Neural crest cell (in vitro differentiated cells): ENCODE results near the gene SND1. TPM values are rescaled to one million over a fixed set of nuclear protein-coding genes. Genes with fewer than 3 reads are reported as not detected.

Experiments
- DNase-seq: peaks from one replicate; pipeline ENCODE4 v3.0.0; 2021; ENCODE audit warnings: low read depth, mixed read lengths, low spot score
- H3K27ac Mint-ChIP-seq: one replicate; pipeline ENCODE4 v1.8.0; 2021; ENCODE audit warnings: mild to moderate bottlenecking, mixed read lengths; ENCODE audit not compliant: unreplicated experiment
- H3K27me3 Mint-ChIP-seq: 2 replicates; pipeline ENCODE4 v1.8.0; 2021; ENCODE audit warnings: low read depth, mild to moderate bottlenecking, mixed read lengths
- H3K36me3 Mint-ChIP-seq: 2 replicates; pipeline ENCODE4 v1.8.0; 2021; ENCODE audit warnings: low read depth, mild to moderate bottlenecking, mixed read lengths
- H3K4me1 Mint-ChIP-seq: 2 replicates; pipeline ENCODE4 v1.8.0; 2021; ENCODE audit warnings: mixed read lengths
- H3K4me3 Mint-ChIP-seq: one replicate; pipeline ENCODE4 v1.8.0; 2021; ENCODE audit warnings: mild to moderate bottlenecking, mixed read lengths
- H3K9me3 Mint-ChIP-seq: 2 replicates; pipeline ENCODE4 v1.8.0; 2021; ENCODE audit warnings: mixed read lengths
- total RNA-seq: library from RNA; stranded (reverse); gene quantifications from 2 replicates; pipeline ENCODE4 v1.2.1, GENCODE V29; 2021
- TF ChIP-seq, protein P1 (sequence below): fragments of 200-600 bp; sonication (generic); conservative IDR thresholded peaks from 2 replicates; pipeline ENCODE4 v1.5.0; 2021; ENCODE audit warnings: antibody characterized with exemption, mild to moderate bottlenecking

The SND1 gene
- total RNA-seq, 1 donor from 2014 or later: 184 TPM

DNA sequence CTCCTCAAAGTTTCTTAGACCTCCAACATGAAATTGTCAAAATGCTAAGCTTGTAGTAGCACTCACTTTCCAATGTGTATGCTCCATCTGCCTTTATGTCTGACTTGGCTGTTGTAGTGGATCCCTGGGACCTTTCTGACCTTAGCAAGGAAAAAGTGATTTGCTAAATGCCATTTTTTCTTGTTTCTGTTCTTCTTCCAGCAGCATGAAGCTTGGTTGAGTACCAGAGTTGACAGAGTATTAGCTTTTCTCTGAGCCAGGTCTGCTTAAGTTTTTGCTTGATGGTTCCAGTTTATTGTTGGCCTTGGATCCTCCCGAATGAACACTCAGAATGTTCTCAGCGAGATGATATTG lies 168.7 kb downstream of the SND1 start:
- no peak for DNase-seq
- H3K36me3 Mint-ChIP-seq: peaks cover 2% of the 10 kb centered on the region
- H3K27me3 Mint-ChIP-seq: no peaks in the 10 kb centered on the region
- peak overlapping the region; percentile 65 for H3K27ac Mint-ChIP-seq
- no peaks in the 10 kb centered on the region for H3K9me3 Mint-ChIP-seq
- peaks cover 16% of the 10 kb centered on the region for H3K4me1 Mint-ChIP-seq
- TF ChIP-seq, protein P1, sequence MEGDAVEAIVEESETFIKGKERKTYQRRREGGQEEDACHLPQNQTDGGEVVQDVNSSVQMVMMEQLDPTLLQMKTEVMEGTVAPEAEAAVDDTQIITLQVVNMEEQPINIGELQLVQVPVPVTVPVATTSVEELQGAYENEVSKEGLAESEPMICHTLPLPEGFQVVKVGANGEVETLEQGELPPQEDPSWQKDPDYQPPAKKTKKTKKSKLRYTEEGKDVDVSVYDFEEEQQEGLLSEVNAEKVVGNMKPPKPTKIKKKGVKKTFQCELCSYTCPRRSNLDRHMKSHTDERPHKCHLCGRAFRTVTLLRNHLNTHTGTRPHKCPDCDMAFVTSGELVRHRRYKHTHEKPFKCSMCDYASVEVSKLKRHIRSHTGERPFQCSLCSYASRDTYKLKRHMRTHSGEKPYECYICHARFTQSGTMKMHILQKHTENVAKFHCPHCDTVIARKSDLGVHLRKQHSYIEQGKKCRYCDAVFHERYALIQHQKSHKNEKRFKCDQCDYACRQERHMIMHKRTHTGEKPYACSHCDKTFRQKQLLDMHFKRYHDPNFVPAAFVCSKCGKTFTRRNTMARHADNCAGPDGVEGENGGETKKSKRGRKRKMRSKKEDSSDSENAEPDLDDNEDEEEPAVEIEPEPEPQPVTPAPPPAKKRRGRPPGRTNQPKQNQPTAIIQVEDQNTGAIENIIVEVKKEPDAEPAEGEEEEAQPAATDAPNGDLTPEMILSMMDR: no peak
- no peak overlapping the region for H3K4me3 Mint-ChIP-seq

DNA sequence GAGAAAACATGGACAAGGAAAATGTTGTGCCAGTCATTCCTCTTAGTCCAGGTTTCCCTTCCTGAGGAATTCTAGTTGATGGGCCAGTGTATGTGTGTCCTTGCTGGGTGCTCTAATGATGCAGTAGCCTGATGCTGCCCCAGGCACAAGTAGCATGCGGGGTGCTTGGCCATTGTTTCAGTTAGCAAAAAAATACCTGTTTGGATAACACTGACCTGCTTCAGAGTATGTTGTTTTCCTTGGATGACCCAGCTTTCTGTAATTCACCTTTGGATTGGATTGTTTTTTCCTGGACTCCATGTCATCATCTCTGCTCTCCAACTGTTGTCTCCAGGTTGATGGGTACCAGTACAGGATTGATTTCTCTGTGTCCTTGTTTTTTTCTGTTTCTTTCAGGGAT lies 169.2 kb downstream of the SND1 start:
- no peaks in the 10 kb centered on the region for H3K9me3 Mint-ChIP-seq

DNA sequence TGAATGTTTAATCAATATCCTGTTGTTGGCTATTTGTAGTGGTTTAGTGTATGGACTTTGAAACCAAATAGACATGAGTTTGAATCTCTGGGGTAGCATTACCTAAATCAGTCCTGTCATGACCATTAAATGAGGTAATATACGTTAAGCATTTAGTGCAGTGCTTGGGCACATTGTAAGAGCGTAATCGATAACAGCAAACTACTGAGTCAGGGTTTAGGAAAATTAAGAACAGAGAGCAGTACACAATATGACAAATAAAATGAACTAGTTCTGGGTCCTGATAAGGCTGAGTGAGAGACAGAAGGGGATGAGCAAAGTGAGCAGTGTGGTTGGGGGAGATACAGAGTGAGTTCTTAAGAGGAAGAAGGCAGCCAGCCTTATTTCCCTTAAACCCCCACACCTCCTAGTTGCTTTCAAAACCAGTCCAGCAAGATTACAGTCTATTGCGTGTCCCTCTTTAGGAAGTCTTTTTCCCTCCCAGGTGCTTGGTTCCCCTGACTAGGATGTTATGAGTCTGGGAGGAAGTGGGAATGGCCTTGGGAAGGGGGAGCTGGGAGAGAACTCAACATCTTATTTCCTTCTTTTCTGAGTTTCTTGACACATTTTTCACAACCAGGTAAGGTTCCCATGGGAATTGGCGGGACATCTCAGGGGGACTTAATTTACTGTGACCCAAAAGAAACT lies 171.0 kb downstream of the SND1 start:
- DNase-seq: no peak
- TF ChIP-seq, protein P1: no peak

More for the DNA sequence above, 169.2 kb downstream of the SND1 start:
- Mint-ChIP-seq H3K27me3 (no peaks in the 10 kb centered on the region), H3K27ac (peak overlapping the region; percentile 65), H3K4me1 (peaks cover 16% of the 10 kb centered on the region), H3K36me3 (peaks cover 2% of the 10 kb centered on the region), H3K4me3 (no peak overlapping the region)
- TF ChIP-seq, protein P1: no peak
- no peak for DNase-seq

DNA sequence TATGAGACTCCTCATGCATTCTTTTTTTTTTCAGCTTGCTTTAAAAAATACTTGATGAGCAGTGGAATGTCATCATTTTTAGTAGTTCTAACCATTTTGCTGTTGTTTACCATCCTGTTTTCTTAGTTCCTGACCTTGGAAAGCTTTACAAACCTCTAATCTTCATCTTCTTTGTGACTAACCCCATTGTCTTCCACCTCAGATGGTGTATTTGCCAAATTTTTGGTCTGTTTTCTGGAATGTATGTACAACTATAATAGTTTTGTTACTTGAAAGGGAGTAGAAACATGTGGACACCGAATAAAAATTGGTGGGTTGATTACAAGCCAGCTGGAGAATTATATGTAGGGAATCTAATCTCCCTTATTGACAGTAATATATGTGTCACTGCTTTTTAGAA lies 172.7 kb downstream of the SND1 start:
- Mint-ChIP-seq H3K36me3 (peaks cover 2% of the 10 kb centered on the region), H3K4me1 (peaks cover 22% of the 10 kb centered on the region), H3K9me3 (no peaks in the 10 kb centered on the region), H3K27me3 (no peaks in the 10 kb centered on the region), H3K4me3 (no peak overlapping the region), H3K27ac (no peak overlapping the region)
- TF ChIP-seq, protein P1: no peak
- no peak for DNase-seq

More for the DNA sequence above, 171.0 kb downstream of the SND1 start:
- Mint-ChIP-seq H3K4me3 (no peak overlapping the region), H3K27ac (no peak overlapping the region), H3K36me3 (peaks cover 2% of the 10 kb centered on the region), H3K9me3 (no peaks in the 10 kb centered on the region), H3K27me3 (no peaks in the 10 kb centered on the region), H3K4me1 (peaks cover 16% of the 10 kb centered on the region)

DNA sequence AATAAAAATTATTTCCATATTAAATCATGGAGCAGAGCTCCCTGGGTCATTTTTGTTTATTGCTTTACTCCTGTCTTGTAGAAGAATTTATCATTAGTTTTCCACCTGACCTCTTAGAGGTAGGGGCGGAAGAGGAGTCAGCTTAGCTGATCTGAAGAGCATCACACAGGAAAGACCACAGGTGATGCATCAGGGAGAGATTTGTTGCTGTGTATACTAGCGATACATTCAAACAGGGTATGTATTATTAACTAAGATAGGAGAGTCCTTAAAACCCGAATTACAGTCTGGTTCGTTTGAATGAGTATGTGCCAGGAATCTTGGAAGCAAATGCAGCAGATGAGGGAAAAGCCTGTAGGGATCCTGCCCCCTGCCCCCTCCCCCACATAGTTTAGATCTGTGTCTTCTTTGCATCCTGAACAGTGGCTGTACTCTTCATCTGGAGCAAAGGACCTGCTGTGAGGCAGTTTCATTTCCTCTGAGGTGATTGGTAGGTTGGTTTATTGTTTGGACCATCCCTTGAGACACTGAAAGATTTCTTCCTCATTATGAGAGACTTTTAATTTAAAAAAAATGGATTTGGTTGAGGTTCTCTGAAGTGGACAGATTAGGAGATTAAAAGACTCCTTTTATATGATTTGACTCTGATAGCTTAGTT lies 177.0 kb downstream of the SND1 start:
- no peaks in the 10 kb centered on the region for H3K27me3 Mint-ChIP-seq
- DNase-seq: no peak
- H3K36me3 Mint-ChIP-seq: no peaks in the 10 kb centered on the region
- H3K27ac Mint-ChIP-seq: no peak overlapping the region
- peaks cover 6% of the 10 kb centered on the region for H3K4me1 Mint-ChIP-seq
- H3K9me3 Mint-ChIP-seq: no peaks in the 10 kb centered on the region
- TF ChIP-seq, protein P1: no peak
- H3K4me3 Mint-ChIP-seq: no peak overlapping the region
